ENCODE results near the gene OTUB2. TPM values are rescaled to one million over a fixed set of nuclear protein-coding genes. Genes with fewer than 3 reads are reported as not detected.

The OTUB2 gene
- total RNA-seq, 4 donors from 2014 or later, result 0.45 to 1.2 (median 0.54) TPM; not detected in 1

- Histone ChIP-seq H3K9me3 (no peaks in the 10 kb centered on the region), H3K27me3 (no peaks in the 10 kb centered on the region), H3K27ac (no peak overlapping the region), H3K4me1 (peaks cover 0 to 8% of the 10 kb centered on the region in 2 donors), H3K36me3 (no peaks in the 10 kb centered on the region), H3K4me3 (replicated peaks in 1 of 3) (no peak overlapping the region)
- DNase-seq, result no peak
- TF ChIP-seq CTCF (IDR thresholded peaks at IDR 0.05) (no peak), POLR2A (IDR thresholded peaks at IDR 0.05) (no peak)
- 58 to 59% methylated on average over 2 of the region's 2 CpGs for WGBS, 2 donors
- intact Hi-C loops (cut with DNase I), result no loop called here
Measured at GRCh38 chr14:94011795-94012194, 14.3 kb upstream of the OTUB2 start.

- 82 to 84% methylated on average over 6 of the region's 6 CpGs for WGBS, 2 donors
- intact Hi-C loops (cut with DNase I), result no loop called here
Measured at GRCh38 chr14:94014382-94014781, 11.8 kb upstream of the OTUB2 start.

GRCh38 chr14:94015223-94015622 is 10.9 kb upstream of the OTUB2 start:
- intact Hi-C loops (cut with DNase I), result no loop called here
- no peak overlapping the region for H3K27ac ChIP-seq
- peaks cover 0 to 8% of the 10 kb centered on the region in 2 donors for H3K4me1 ChIP-seq
- no peaks in the 10 kb centered on the region for H3K27me3 ChIP-seq
- H3K4me3 ChIP-seq (replicated peaks in 1 of 3), result no peak overlapping the region
- no peaks in the 10 kb centered on the region for H3K9me3 ChIP-seq
- no peaks in the 10 kb centered on the region for H3K36me3 ChIP-seq
- WGBS, 2 donors, result 69 to 78% methylated on average over 2 of the region's 2 CpGs
- TF ChIP-seq CTCF (IDR thresholded peaks at IDR 0.05), result no peak
- no peak for TF ChIP-seq POLR2A (IDR thresholded peaks at IDR 0.05)
- no peak for DNase-seq

More at GRCh38 chr14:94014382-94014781, 11.8 kb upstream of the OTUB2 start:
- Histone ChIP-seq H3K27ac (no peak overlapping the region), H3K9me3 (no peaks in the 10 kb centered on the region), H3K4me3 (replicated peaks in 1 of 3) (no peak overlapping the region), H3K4me1 (peaks cover 0 to 8% of the 10 kb centered on the region in 2 donors), H3K27me3 (no peaks in the 10 kb centered on the region), H3K36me3 (no peaks in the 10 kb centered on the region)
- TF ChIP-seq CTCF (IDR thresholded peaks at IDR 0.05), result no peak
- no peak for TF ChIP-seq POLR2A (IDR thresholded peaks at IDR 0.05)
- no peak for DNase-seq

- intact Hi-C loops (cut with DNase I), result no loop called here
Measured at GRCh38 chr14:94016446-94016976, 9.6 kb upstream of the OTUB2 start.

More at GRCh38 chr14:94016446-94016976, 9.6 kb upstream of the OTUB2 start:
- Histone ChIP-seq H3K9me3 (no peaks in the 10 kb centered on the region), H3K4me3 (replicated peaks in 1 of 3) (no peak overlapping the region), H3K36me3 (no peaks in the 10 kb centered on the region), H3K27me3 (no peaks in the 10 kb centered on the region), H3K4me1 (peaks cover 0 to 8% of the 10 kb centered on the region in 2 donors), H3K27ac (no peak overlapping the region)
- peak; percentile 78 to 82 for DNase-seq
- TF ChIP-seq CTCF (IDR thresholded peaks at IDR 0.05) (no peak), POLR2A (IDR thresholded peaks at IDR 0.05) (no peak)
- WGBS, 2 donors, result 58 to 77% methylated on average over 4 to 8 of the region's 8 CpGs
